Hepatocyte (in vitro differentiated cells): ENCODE data around the gene IFI35. TPM values are rescaled to one million over a fixed set of nuclear protein-coding genes. Genes with fewer than 3 reads are reported as not detected.
"Not testable (repeated sequence)": the region's sequence is repeated elsewhere in the genome, so short reads cannot be mapped to it uniquely, and the experiment has no call there.

Source experiments
- DNase-seq: peaks from one replicate; pipeline ENCODE4 v3.0.0-alpha.2; 2016; ENCODE audit warnings: low spot score
- H2AFZ ChIP-seq: fragments of 200-600 bp; sonication (generic); 2 replicates; pipeline ENCODE4 v1.6.0; 2016; ENCODE audit warnings: antibody characterized with exemption, mild to moderate bottlenecking
- H3K27ac ChIP-seq: fragments of 200-600 bp; sonication (generic); 2 replicates; pipeline ENCODE4 v1.5.1; 2016; ENCODE audit warnings: mild to moderate bottlenecking
- H3K27me3 ChIP-seq: fragments of 200-600 bp; sonication (generic); 2 replicates; pipeline ENCODE4 v1.6.1; 2016
- H3K36me3 ChIP-seq: fragments of 200-600 bp; sonication (generic); replicated peaks from 2 replicates; pipeline ENCODE4 v1.5.1; 2016; ENCODE audit warnings: low read depth; ENCODE audit not compliant: insufficient read depth
- H3K4me1 ChIP-seq: fragments of 200-600 bp; sonication (generic); 2 replicates; pipeline ENCODE4 v1.5.1; 2016; ENCODE audit warnings: mild to moderate bottlenecking, moderate library complexity; ENCODE audit not compliant: insufficient read depth
- H3K4me2 ChIP-seq: fragments of 200-600 bp; sonication (generic); 2 replicates; pipeline ENCODE4 v1.6.0; 2016
- H3K4me3 ChIP-seq: fragments of 200-600 bp; sonication (generic); 2 replicates; pipeline ENCODE4 v1.5.1; 2016; ENCODE audit warnings: mild to moderate bottlenecking
- H3K79me2 ChIP-seq: fragments of 200-600 bp; sonication (generic); 2 replicates; pipeline ENCODE4 v1.6.0; 2017; ENCODE audit warnings: mild to moderate bottlenecking
- H3K9me2 ChIP-seq: fragments of 200-600 bp; sonication (generic); replicated peaks from 2 replicates; pipeline ENCODE4 v1.6.0; 2017; ENCODE audit warnings: mild to moderate bottlenecking; ENCODE audit not compliant: insufficient read depth
- H3K9me3 ChIP-seq: fragments of 200-600 bp; sonication (generic); 2 replicates; pipeline ENCODE4 v1.5.1; 2016; ENCODE audit warnings: low read depth, mild to moderate bottlenecking
- H4K20me1 ChIP-seq: fragments of 200-600 bp; sonication (generic); 2 replicates; pipeline ENCODE4 v1.6.0; 2016; ENCODE audit warnings: mild to moderate bottlenecking; ENCODE audit not compliant: insufficient read depth, poor library complexity, severe bottlenecking
- CTCF ChIP-seq: fragments of 200-600 bp; sonication (generic); IDR thresholded peaks from 2 replicates; pipeline ENCODE4 v1.5.1; 2016; ENCODE audit warnings: antibody characterized with exemption, mild to moderate bottlenecking; ENCODE audit not compliant: poor library complexity
- EZH2 ChIP-seq: fragments of 200-600 bp; sonication (generic); IDR thresholded peaks from 2 replicates; pipeline ENCODE4 v1.6.1; 2016; ENCODE audit warnings: antibody characterized with exemption, mild to moderate bottlenecking, borderline replicate concordance
- EZH2phosphoT487 ChIP-seq: fragments of 200-600 bp; sonication (generic); IDR thresholded peaks from one replicate; pipeline ENCODE4 v1.6.1; 2018; ENCODE audit warnings: antibody characterized with exemption, mild to moderate bottlenecking, low read depth, moderate library complexity; ENCODE audit not compliant: unreplicated experiment, severe bottlenecking
- WGBS: methylation state at CpG from one replicate; pipeline ENCODE4 v1.1.6; 2016; ENCODE audit warnings: low lambda C conversion rate; ENCODE audit errors: missing lambda C conversion rate; 5-methylcytosine and 5-hydroxymethylcytosine counted together
- polyA plus RNA-seq: library from polyadenylated mRNA; unstranded; fragments of >200 nt; fragmentation: Nextera tagmentation; extraction: Ambion mirVana; gene quantifications from 2 replicates; pipeline ENCODE4 v1.2.1, GENCODE V29; 2016
- total RNA-seq: library from RNA; depleted of rRNA; stranded (reverse); fragments of >200 nt; gene quantifications from 2 replicates; pipeline ENCODE4 v1.2.3, GENCODE V29; 2014

The IFI35 gene
- total and polyA plus RNA-seq, 2 experiments from 2014 or later = 18.4 to 27.5 TPM

GRCh38 chr17:42991471-42991870 lies 15.1 kb upstream of the IFI35 start:
- Histone ChIP-seq H3K4me1 (no peaks in the 10 kb centered on the region), H3K79me2 (peaks cover 3% of the 10 kb centered on the region), H3K4me3 (no peak overlapping the region), H4K20me1 (peaks cover 3% of the 10 kb centered on the region), H2AFZ (no peak overlapping the region), H3K27ac (no peak overlapping the region), H3K36me3 (no peaks in the 10 kb centered on the region), H3K27me3 (no peaks in the 10 kb centered on the region), H3K4me2 (no peak overlapping the region), H3K9me2 (no peaks in the 10 kb centered on the region), H3K9me3 (no peaks in the 10 kb centered on the region)
- 97% methylated on average over 6 of the region's 6 CpGs for WGBS
- TF ChIP-seq EZH2phosphoT487 = no peak
- TF ChIP-seq CTCF = no peak
- no peak for TF ChIP-seq EZH2
- DNase-seq = no peak

DNA sequence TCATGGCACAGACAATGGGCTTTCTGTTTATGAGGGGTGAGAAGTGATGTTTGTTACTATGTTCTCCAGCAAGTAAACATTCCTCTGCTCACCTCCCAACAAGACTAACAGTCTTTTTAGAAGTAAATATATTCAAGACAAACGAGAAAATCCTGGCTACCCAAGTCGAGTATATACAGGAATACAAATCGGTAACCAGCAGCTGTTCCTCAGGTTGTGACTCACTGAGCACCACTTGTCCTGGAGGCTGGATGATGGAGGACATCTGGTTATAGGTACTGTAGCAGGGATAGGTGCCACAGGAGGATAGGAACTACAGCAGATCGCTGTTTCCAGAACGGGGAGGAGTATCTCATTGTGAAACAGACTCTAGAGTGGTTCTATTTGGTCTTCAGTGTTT lies 13.7 kb upstream of the IFI35 start:
- 90% methylated on average over 5 of the region's 5 CpGs for WGBS
- peaks cover 3% of the 10 kb centered on the region for H3K4me1 ChIP-seq
- H3K27ac ChIP-seq = no peak overlapping the region
- no peak for DNase-seq
- no peaks in the 10 kb centered on the region for H4K20me1 ChIP-seq
- no peaks in the 10 kb centered on the region for H3K9me3 ChIP-seq
- no peak overlapping the region for H2AFZ ChIP-seq
- H3K27me3 ChIP-seq = no peaks in the 10 kb centered on the region
- H3K9me2 ChIP-seq = no peaks in the 10 kb centered on the region
- TF ChIP-seq CTCF (no peak), EZH2phosphoT487 (no peak)
- H3K4me3 ChIP-seq = no peak overlapping the region
- no peaks in the 10 kb centered on the region for H3K79me2 ChIP-seq
- no peaks in the 10 kb centered on the region for H3K36me3 ChIP-seq
- H3K4me2 ChIP-seq = no peak overlapping the region

DNA sequence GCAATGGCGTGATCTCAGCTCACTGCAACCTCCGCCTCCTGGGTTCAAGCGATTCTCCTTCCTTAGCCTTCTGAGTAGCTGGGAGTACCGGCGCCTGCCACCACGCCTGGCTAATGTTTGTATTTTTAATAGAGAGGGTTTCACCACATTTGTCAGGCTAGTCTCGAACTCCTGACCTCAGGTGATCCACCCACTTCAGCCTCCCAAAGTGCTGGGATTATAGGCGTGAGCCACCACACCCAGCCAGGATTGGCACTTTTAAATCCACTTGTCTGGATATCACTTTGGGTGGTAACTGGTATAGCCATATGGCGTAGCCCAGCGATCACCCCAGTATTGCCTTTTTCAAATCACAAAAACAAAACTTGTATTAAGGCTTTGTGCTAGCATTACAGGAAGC lies 12.7 kb upstream of the IFI35 start:
- not testable (repeated sequence) for H3K4me3 ChIP-seq, H4K20me1 ChIP-seq, H3K27ac ChIP-seq, H3K79me2 ChIP-seq, DNase-seq, H3K27me3 ChIP-seq, H3K9me3 ChIP-seq, H3K9me2 ChIP-seq, H3K36me3 ChIP-seq, H2AFZ ChIP-seq, H3K4me1 ChIP-seq, H3K4me2 ChIP-seq
- WGBS = 91% methylated on average over 9 of the region's 10 CpGs

DNA sequence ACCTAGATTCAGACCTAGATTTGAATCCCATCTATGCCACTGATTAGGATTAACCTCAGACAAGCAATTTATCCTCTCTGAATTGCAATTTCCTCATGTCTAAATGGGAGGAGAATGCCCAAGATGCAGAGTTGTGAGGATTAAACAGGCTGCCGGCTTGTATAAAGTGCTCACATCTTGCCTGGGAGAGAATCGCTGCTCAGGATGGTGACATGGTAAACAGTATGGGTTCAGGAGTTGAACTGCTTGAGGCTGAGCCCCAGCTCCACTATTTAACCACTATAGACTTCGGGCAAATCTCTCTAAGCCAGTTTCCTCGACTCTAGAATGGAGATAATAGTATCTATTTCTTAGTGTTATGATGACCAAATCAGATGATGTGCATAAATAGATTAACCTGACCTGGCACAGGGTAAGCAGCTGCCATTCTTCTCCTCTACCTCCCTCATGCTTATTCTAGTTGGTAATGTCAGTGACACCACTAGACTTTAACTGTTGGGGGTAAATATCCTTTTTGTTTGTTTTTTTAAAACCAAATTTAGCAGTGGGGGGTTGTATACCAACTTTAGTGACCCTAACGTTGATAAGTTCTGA lies 9.1 kb upstream of the IFI35 start:
- Histone ChIP-seq H3K4me3 (no peak overlapping the region), H3K27me3 (no peaks in the 10 kb centered on the region), H3K4me1 (peaks cover 12% of the 10 kb centered on the region), H4K20me1 (peaks cover 12% of the 10 kb centered on the region), H3K27ac (peak overlapping the region; percentile 36), H3K4me2 (peak overlapping the region; percentile 66), H3K36me3 (no peaks in the 10 kb centered on the region), H3K9me2 (no peaks in the 10 kb centered on the region), H3K9me3 (no peaks in the 10 kb centered on the region), H3K79me2 (peaks cover 36% of the 10 kb centered on the region), H2AFZ (peak overlapping the region; percentile 18)
- WGBS = 30% methylated on average over 5 of the region's 5 CpGs
- TF ChIP-seq CTCF = no peak
- no peak for TF ChIP-seq EZH2
- no peak for TF ChIP-seq EZH2phosphoT487
- no peak for DNase-seq
